SKM-1 treated with dmso at 0.1 percent for 144 hours (cell line): ENCODE data around the gene GSG1L2.

ENCODE experiments used
- DNase-seq: peaks from one replicate; lab custom pipeline; 2025; ENCODE audit not compliant: unreplicated experiment; lab: John Stamatoyannopoulos, UW

Gene GSG1L2

GRCh38 chr17:9825641-9826150 lies 3.8 kb upstream of the GSG1L2 start, which contains the start of gene GLP2R:
Gene GLP2R (plus strand): TSS chr17:9825924. CDS start chr17:9826064, 140 bp downstream.
- DNase-seq = no peak

GRCh38 chr17:9824797-9825338 lies 3.0 kb upstream of the GSG1L2 start:
- DNase-seq = no peak

DNA sequence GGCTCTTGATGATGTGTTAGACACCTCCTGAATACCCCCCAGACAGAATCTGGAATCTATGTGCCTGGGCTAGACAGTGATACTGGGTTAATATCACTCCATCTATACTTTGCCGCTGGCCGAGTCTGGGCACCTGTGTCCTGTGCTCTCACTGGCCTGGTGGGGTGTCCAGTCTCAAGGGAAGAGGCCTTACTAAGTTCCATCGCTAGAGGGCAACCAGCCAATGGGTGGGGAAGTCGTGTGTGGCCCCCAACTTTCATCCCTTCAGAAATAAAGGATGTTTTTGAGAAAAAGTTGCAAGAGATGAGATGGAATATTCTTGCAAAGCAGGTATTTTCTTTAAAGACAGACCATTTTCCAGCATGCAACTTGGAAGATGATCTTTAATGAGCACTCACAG lies 2.2 kb upstream of the GSG1L2 start:
- DNase-seq = no peak

GRCh38 chr17:9820448-9820847 lies 1.4 kb downstream of the GSG1L2 start:
- DNase-seq = no peak

GRCh38 chr17:9818760-9819159 lies 3.1 kb downstream of the GSG1L2 start:
- no peak for DNase-seq

- DNase-seq = no peak
Observed at GRCh38 chr17:9817086-9817485, 4.8 kb downstream of the GSG1L2 start.

DNA sequence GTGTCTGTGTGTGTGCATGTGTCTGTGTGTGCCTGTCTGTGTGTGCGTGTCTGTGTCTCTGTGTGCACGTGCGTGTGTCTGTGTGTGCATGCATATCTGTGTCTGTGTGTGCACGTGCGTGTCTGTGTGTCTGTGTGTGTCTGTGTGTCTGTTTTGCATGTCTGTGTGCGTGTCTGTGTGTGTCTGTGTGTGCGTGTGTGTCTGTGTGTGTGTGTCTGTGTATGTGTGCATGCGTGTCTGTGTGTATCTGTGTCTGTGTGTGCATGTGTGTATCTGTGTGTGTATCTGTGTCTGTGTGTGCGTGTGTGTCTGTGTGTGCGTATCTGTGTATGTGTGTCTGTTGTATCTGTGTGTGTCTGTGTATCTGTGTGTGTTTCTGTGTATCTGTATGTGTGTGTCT lies 5.4 kb downstream of the GSG1L2 start:
- DNase-seq = no peak

DNA sequence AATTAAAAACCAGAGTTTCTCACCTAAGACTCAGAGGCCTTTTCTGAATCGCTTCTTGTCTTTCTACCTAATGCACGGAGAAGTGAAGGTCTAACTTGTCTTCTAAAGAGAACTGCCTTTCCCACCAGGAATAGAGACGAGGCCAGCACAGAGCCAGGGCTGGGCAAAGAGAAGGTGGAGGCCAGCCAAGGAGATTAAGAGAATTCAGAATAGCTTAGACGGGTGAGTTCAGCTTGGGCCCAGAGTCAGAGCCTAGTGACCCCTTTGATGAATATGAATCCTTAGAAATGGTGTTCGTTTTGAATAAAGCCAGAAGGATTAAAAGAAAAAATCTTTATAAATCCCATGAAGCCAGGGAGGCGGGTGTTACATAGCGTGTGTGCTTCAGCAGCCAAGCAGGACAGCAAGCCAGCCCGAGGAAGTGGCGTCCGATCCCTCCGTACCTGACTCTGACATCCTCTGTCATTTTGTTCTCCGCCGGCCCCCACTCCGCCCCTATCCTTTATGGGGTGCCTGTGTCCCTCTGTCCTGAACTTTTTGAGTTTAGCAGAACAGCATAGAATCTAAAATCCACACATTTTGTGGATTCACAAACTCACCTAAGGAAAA lies 7.4 kb downstream of the GSG1L2 start:
- DNase-seq = no peak

GRCh38 chr17:9813166-9813565 lies 8.7 kb downstream of the GSG1L2 start:
- no peak for DNase-seq

- DNase-seq = no peak
Observed at GRCh38 chr17:9811537-9811936, 10.3 kb downstream of the GSG1L2 start.

DNA sequence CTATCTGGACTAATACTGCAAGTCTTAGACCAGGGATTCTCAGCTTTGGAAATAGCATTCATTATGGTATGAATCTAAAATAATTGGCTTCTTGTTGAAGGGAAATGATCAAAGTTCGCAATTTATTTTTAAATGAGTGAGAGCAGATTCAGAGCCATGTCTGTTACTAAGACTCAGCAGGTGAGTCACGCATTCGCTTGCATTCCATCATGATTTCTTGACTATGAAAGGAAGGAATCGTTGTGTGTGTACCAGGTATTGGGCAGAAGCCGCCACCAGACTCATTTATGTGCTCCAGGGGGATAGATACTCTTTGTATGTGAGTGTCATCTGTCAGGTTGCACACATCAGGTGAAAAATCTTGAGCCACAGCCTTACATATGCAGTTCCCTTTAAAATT lies 10.8 kb downstream of the GSG1L2 start:
- no peak for DNase-seq

GRCh38 chr17:9810100-9810949 lies 11.6 kb downstream of the GSG1L2 start:
- DNase-seq = no peak

DNA sequence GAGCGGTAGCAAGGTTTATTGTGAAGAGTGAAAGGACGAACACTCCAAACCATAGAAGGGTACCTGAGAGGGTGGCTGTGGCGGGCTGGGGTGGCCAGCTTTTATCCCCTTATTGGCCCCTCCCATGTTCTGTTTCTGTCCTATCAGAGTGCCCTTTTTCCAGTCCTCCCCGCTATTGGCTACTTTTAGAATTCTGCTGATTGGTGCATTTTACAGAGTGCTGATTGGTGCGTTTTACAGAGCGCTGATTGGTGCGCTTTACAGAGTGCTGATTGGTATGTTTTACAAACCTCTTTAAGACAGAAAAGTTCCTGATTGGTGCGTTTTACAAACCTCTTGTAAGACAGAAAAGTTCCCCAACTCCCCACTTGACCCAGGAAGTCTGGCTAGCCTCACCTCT lies 12.5 kb downstream of the GSG1L2 start:
- DNase-seq = no peak

DNA sequence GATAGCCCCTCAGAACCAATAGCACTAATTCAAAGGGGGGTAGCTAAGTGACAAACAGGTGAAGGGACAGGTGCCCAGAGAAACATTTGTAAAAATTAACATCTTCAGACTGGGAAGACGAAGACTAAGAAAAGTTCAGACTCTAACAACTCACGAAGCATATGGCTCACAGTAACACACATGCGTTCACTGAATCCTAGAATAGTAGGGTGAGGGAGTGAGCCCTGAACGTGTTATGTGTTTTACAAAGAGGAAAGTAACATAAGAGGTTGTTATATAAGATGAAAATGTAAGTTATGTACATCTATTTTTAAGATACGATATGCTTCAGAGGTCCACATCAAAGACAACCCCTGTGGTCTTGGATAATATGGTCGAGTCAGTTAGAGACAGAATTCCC lies 15.2 kb downstream of the GSG1L2 start:
- no peak for DNase-seq

DNA sequence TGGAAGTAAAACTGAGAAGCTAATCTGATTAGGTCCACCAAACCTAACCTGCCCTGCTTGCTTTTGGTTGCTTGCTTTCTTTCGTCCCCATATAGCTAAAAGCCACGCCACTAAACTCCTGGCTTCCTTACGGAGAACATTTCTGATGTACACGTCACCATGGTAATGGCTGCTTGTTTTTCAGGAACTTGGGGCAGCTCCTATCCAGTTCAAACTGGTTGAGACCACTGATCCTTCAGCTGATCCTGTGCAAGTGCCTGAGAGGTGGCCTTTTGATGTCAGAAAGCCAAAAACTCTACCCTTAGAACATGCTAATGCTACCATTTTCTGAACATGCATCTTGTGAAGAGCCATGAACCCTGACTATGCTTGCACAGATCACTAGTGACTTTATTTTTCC lies 16.1 kb downstream of the GSG1L2 start:
- DNase-seq = no peak

DNA sequence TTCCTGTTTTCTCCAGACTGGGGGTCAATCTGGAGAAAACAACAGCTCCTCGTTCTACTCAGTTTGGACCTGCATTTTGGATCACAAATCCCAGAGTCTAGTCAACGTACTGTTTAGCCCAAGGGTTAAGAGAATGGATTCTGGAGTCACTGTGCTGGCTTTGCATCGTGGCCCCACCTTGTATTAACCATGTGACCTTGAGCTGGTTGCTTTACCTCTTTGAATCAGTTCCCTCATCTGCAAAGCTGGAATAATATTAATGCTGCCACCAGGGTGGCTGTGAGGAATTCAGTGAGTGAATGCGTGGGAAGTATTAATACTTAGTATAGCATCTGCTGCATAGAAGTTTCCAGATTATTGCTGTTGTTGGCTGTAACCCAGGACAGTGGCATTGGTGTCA lies 19.2 kb downstream of the GSG1L2 start:
- no peak for DNase-seq

DNA sequence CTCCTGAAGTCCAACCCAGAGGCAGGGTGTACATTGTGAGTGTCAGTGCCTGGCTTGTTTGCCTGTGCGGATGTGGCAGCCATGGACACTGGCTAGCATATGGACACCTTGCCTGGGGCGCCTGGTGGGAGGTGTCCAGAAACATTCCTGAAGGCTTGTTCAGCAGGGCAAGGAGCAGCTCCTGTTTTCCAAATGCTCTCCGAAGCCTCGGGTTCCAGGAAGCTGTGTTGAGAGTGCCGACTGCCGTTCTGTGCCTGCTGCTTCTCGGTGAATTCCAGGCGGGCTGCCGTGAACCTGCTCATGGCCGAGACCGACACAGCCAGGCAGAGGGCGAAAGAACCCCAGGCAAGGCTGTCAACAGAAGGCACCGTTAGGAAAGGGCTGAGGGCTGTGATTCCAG lies 19.6 kb downstream of the GSG1L2 start:
- DNase-seq = no peak

DNA sequence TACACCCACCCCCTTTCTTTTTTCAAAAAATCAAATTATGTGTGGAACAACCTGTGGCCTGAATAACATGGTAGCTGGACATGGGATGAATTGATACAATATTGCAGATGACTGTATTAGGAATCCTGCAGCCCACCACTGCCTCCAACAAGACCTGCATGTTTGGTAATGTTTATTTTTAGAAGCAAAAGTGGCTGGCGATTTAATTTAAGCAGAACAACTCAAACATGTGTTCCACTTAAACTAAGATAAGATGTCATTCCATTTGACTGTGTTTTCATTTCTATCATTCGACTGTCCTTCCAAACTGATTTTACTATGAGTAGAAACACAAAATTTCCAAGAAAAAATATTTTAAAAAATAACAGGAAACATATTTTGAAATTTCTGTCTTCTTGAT lies 20.4 kb downstream of the GSG1L2 start:
- no peak for DNase-seq

DNA sequence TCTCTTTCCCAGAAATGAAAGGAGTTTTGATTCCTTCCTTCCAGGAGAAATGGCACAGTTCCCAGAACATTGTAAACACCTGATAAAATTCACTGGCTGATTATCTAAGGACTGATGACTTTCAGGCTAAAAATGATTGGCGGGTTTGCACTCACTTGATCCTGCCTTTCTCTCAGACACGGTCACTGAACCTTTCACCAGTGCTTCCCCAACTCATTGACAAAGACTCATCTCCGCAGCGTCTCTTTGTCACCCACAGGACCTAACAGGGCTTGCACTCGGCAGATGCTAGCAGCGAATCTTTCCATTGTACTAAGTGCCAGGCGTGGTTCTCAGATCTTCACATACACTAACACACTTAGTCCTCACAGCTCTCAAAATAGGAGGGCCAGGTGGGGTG lies 23.2 kb downstream of the GSG1L2 start:
- no peak for DNase-seq

- DNase-seq = no peak
Observed at GRCh38 chr17:9798008-9798407, 23.9 kb downstream of the GSG1L2 start.

GRCh38 chr17:9792181-9792840 lies 29.6 kb downstream of the GSG1L2 start:
- no peak for DNase-seq
